Neuron (in vitro differentiated cells): ENCODE measurements around the gene CD4.

Experiments used
- H2AFZ ChIP-seq: one replicate; pipeline ENCODE4 v1.6.1; 2013; ENCODE audit warnings: low read depth, mild to moderate bottlenecking, inconsistent platforms, low read length, moderate library complexity
- H3K27me3 ChIP-seq: one replicate; pipeline ENCODE4 v1.6.1; 2013; ENCODE audit warnings: low read length; ENCODE audit not compliant: insufficient read depth
- H3K36me3 ChIP-seq: one replicate; pipeline ENCODE4 v1.6.1; 2013; ENCODE audit warnings: low read length; ENCODE audit not compliant: insufficient read depth
- H3K4me1 ChIP-seq: one replicate; pipeline ENCODE4 v1.6.1; 2013; ENCODE audit warnings: low read length; ENCODE audit not compliant: insufficient read depth
- H3K4me3 ChIP-seq: 2 replicates; pipeline ENCODE4 v1.5.1; 2013; ENCODE audit warnings: mild to moderate bottlenecking, low read length, moderate library complexity
- H3K9me3 ChIP-seq: one replicate; pipeline ENCODE4 v1.6.1; 2013; ENCODE audit warnings: low read length

CD4 gene

GRCh38 chr12:6754411-6754810, 34.9 kb upstream of the CD4 start:
- Histone ChIP-seq H3K4me3 (no peak overlapping the region), H3K4me1 (peaks cover 21% of the 10 kb centered on the region), H3K9me3 (no peaks in the 10 kb centered on the region), H3K27me3 (no peaks in the 10 kb centered on the region), H3K36me3 (peaks cover 24% of the 10 kb centered on the region), H2AFZ (no peak overlapping the region)

DNA sequence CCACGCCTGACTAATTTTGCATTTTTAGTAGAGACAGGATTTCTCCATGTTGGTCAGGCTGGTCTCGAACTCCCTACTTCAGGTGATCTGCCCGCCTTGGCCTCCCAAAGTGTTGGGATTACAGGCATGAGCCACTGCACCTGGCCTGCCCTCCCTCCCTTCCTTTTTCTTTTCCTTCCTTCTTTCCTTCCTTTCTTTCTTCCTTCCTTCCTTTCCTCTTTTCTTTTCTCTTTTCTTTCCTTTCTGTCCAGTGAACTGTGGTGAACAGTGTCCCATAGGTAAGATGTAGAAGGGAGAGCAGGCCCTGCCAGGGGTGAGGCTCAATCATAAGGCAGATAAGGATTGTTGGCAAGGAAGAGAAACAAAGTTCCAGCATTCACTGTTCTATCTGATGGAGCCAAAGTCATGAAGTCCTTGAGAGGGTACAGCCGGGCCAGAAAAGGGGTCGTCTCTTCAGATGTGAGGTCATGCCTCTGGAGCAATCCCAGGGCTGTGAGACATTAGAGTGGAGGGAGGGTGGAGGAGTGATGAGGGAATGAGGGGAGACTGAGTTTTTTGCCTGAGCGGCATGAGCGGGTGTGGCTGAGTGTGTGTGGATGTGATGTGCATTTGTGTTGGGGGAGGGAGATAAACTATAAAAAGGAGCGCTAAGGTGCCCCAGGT, 32.2 kb upstream of the CD4 start:
- H3K4me3 ChIP-seq: no peak overlapping the region
- no peaks in the 10 kb centered on the region for H3K36me3 ChIP-seq
- no peaks in the 10 kb centered on the region for H3K27me3 ChIP-seq
- no peaks in the 10 kb centered on the region for H3K9me3 ChIP-seq
- H2AFZ ChIP-seq: no peak overlapping the region
- H3K4me1 ChIP-seq: peaks cover 14% of the 10 kb centered on the region

- H3K9me3 ChIP-seq: no peaks in the 10 kb centered on the region
- no peak overlapping the region for H3K4me3 ChIP-seq
- H3K27me3 ChIP-seq: no peaks in the 10 kb centered on the region
- H3K4me1 ChIP-seq: peaks cover 15% of the 10 kb centered on the region
- H2AFZ ChIP-seq: no peak overlapping the region
- no peaks in the 10 kb centered on the region for H3K36me3 ChIP-seq
Measured at GRCh38 chr12:6758506-6759095, 30.7 kb upstream of the CD4 start.

- Histone ChIP-seq H3K9me3 (no peaks in the 10 kb centered on the region), H3K36me3 (no peaks in the 10 kb centered on the region), H3K4me1 (peaks cover 14% of the 10 kb centered on the region), H2AFZ (no peak overlapping the region), H3K4me3 (no peak overlapping the region), H3K27me3 (no peaks in the 10 kb centered on the region)
Measured at GRCh38 chr12:6759741-6760140, 29.6 kb upstream of the CD4 start.

DNA sequence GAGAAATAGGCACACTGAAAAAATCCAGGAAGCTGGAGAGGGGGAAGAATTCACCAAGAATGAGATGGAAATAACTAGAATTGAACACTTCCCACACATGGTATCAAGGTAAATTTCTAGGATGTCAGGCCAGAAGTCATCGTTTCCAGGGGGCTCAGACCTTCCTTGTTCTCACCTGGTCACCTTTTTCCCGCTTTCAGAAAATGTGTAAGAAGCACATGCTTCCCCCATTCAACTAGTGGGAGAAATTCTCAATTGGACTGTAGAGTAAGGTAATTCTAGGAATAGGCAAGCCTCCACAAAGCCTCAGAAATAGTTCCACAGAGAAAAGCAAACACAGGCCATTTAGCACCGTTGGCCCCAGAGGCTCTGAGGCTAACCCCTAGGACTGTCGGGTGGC, 25.9 kb upstream of the CD4 start:
- Histone ChIP-seq H2AFZ (no peak overlapping the region), H3K4me1 (peaks cover 29% of the 10 kb centered on the region), H3K4me3 (no peak overlapping the region), H3K9me3 (no peaks in the 10 kb centered on the region), H3K36me3 (no peaks in the 10 kb centered on the region), H3K27me3 (no peaks in the 10 kb centered on the region)

GRCh38 chr12:6764011-6764828, 25.1 kb upstream of the CD4 start:
- no peaks in the 10 kb centered on the region for H3K27me3 ChIP-seq
- H2AFZ ChIP-seq: no peak overlapping the region
- H3K36me3 ChIP-seq: peaks cover 1% of the 10 kb centered on the region
- peak overlapping the region; percentile 61 for H3K4me3 ChIP-seq
- peaks cover 35% of the 10 kb centered on the region for H3K4me1 ChIP-seq
- no peaks in the 10 kb centered on the region for H3K9me3 ChIP-seq

DNA sequence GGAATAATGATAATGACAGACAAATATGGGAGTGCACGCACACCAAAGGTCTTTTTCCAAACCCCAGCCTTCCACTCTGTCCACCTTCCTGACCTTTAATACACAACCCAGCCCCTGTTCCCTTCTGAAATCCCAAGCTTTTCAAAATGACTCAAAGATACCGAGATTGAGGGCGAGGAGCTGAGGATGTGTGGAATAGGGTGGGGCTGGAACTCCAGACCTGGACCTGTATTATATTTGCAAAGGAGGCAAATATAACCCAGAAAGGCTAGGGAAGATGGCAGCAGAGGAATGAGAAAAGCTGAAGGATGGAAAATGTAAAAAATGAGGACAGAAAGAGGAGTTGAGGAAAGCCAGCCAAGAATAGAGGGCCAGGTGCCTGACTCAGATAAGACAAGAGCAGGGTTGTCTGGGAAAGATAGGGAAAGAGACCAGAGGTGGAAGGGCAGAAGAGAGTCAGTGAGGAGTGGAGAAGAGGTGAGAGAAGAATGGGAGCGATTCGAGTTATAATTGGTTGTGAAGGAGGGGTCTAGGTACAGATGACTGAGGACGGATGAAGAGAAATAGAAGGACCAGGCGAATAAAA, 24.2 kb upstream of the CD4 start:
- peaks cover 44% of the 10 kb centered on the region for H3K4me1 ChIP-seq
- H3K36me3 ChIP-seq: peaks cover 10% of the 10 kb centered on the region
- no peaks in the 10 kb centered on the region for H3K9me3 ChIP-seq
- H2AFZ ChIP-seq: no peak overlapping the region
- no peaks in the 10 kb centered on the region for H3K27me3 ChIP-seq
- H3K4me3 ChIP-seq: peak overlapping the region; percentile 61

DNA sequence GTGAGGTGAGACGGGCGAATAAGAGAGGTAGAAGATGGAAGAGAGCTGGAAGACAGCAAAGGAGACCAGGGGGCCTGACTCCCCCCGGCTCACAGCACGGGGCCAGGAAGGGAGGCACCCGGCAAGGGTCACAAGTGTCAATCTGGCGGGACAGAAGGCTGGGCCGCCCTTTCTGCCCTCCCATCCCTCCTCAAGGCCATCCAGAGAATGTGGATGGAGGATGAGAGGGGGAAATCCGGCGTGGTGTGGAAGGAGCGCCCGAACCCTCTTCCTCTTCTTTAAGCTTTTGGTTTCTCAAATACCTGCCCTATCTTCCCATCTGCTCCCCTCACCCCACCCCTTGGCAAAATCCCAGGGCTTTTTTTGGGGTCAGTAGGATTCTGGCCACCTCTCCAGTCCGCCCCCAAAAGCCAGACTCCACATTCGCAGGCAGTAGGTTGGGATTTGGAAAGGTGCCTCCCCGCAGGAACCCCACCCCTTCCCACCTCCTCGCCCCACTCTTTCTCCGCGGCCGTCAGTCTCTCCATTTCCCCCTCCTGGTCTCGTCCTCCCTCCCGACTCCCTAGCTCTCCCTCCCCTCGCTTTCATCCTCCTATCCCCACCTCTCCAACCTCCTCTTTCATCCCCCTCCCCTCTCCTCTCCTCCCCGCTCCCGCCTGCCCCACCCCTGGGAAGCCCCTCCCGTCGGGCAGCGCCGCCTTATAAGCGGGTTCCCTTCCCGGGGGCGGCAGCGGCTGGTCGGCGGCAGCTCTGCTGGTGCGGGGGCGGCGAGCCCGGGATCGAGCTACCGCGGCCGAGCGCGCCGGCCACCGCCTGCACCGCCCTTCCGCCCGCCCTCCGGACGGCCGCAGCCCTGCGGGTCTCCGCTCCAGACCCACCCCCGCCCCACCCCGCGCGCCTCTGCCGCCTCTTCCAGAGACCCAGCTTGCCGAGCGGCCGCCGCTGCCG, 23.4 kb upstream of the CD4 start, which contains the start of gene PTMS:
PTMS (plus strand) TSS at position 730 of the 948 bp plus-strand sequence. CDS start 343 bp downstream, outside the sequence.
- H3K27me3 ChIP-seq: no peaks in the 10 kb centered on the region
- no peaks in the 10 kb centered on the region for H3K9me3 ChIP-seq
- peak within 1 kb of the TSS; percentile 61 for H3K4me3 ChIP-seq
- H2AFZ ChIP-seq: no peak within 1 kb of the TSS
- H3K36me3 ChIP-seq: peaks cover 16% of the 10 kb centered on the region
- H3K4me1 ChIP-seq: peaks cover 52% of the 10 kb centered on the region

- Histone ChIP-seq H3K4me3 (peak overlapping the region; percentile 61), H3K9me3 (no peaks in the 10 kb centered on the region), H3K27me3 (no peaks in the 10 kb centered on the region), H2AFZ (no peak overlapping the region), H3K4me1 (peaks cover 57% of the 10 kb centered on the region), H3K36me3 (peaks cover 25% of the 10 kb centered on the region)
Measured at GRCh38 chr12:6766651-6767349, 22.5 kb upstream of the CD4 start.

- no peak overlapping the region for H2AFZ ChIP-seq
- peaks cover 26% of the 10 kb centered on the region for H3K36me3 ChIP-seq
- peaks cover 57% of the 10 kb centered on the region for H3K4me1 ChIP-seq
- no peaks in the 10 kb centered on the region for H3K27me3 ChIP-seq
- H3K9me3 ChIP-seq: no peaks in the 10 kb centered on the region
- peak overlapping the region; percentile 61 for H3K4me3 ChIP-seq
Measured at GRCh38 chr12:6767353-6768319, 21.7 kb upstream of the CD4 start.

DNA sequence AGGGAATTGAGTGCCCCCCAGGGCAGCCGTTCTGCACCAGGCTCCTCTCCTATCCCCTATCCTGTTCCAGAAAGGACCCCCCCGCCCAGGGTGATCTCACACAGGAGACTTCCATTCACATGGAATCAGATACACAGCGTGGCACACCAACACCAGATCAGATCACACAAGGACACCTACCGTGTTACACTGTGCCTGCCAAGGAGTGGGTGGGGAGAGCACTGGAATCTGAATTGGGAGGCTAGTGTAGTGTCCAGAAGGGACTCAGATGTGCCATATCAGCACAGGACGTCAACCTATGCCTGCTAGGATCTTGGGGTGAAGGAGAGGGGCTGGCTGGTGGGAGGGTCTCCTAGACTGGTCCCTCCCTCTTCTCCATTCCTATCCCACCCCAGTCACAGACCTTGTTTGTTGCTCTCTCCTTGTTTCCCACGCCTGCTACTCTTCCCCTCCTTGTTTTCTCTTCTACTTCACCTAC, 20.9 kb upstream of the CD4 start:
- peaks cover 54% of the 10 kb centered on the region for H3K4me1 ChIP-seq
- no peaks in the 10 kb centered on the region for H3K27me3 ChIP-seq
- H3K9me3 ChIP-seq: no peaks in the 10 kb centered on the region
- peaks cover 26% of the 10 kb centered on the region for H3K36me3 ChIP-seq
- no peak overlapping the region for H2AFZ ChIP-seq
- H3K4me3 ChIP-seq: peak overlapping the region; percentile 61
